ENCODE measurements around the gene TUFT1.

GRCh38 chr1:151562661-151563060, 22.6 kb downstream of the TUFT1 start:
- TF ChIP-seq CTCF (conservative IDR thresholded peaks at IDR 0.05; ENCODE audit: low read length) = no peak
- TF ChIP-seq EZH2phosphoT487 (IDR thresholded peaks at IDR 0.05; ENCODE audit: borderline replicate concordance, low read depth, low read length) = no peak
